ENCODE data around the gene L3MBTL4. TPM values are rescaled to one million over a fixed set of nuclear protein-coding genes. Genes with fewer than 3 reads are reported as not detected.
A peak's percentile ranks its signal among the peaks of the same experiment; 100 is the strongest.

Gene L3MBTL4
- total and polyA plus RNA-seq, 4 donors, result 2.3 to 15.0 (median 5.0) TPM

- no peaks in the 10 kb centered on the region for H3K27me3 ChIP-seq (ENCODE audit: control insufficient read depth in 4 of 4, insufficient read depth in 4 of 4, low read length in 3 of 4)
- H3K36me3 ChIP-seq (ENCODE audit: control insufficient read depth in 4 of 4, insufficient read depth in 3 of 4, low read depth in 1 of 4, low read length in 3 of 4), result no peaks in the 10 kb centered on the region
- H3K27ac ChIP-seq (ENCODE audit: low read depth in 1 of 2, low read length in 2 of 2), result peak overlapping the region; percentile 39 to 66
- peaks cover 10 to 30% (median 12%) of the 10 kb centered on the region in 4 donors for H3K4me1 ChIP-seq (ENCODE audit: control insufficient read depth in 4 of 4, insufficient read depth in 4 of 4, low read length in 3 of 4)
- TF ChIP-seq EGR1 (IDR thresholded peaks at IDR 0.05; ENCODE audit: low read depth in 2 of 2) (no peak), HNF4A (conservative IDR thresholded peaks at IDR 0.05) (peak in 1 of 2 donors; percentile 47), FOXA2 (IDR thresholded peaks at IDR 0.05) (no peak), TAF1 (conservative IDR thresholded peaks at IDR 0.05) (no peak), GABPA (IDR thresholded peaks at IDR 0.05 in 1 of 2, conservative IDR thresholded peaks at IDR 0.05 in 1 of 2) (no peak), RXRA (IDR thresholded peaks at IDR 0.05) (peak; percentile 32 to 51), NR2F2 (IDR thresholded peaks at IDR 0.05) (no peak), REST (IDR thresholded peaks at IDR 0.05) (peak; percentile 51), RAD21 (IDR thresholded peaks at IDR 0.05) (peak in 1 of 2 donors; percentile 9), ZBTB33 (IDR thresholded peaks at IDR 0.05) (no peak), YY1 (IDR thresholded peaks at IDR 0.05) (peak; percentile 14), JUND (IDR thresholded peaks at IDR 0.05) (no peak), SP1 (IDR thresholded peaks at IDR 0.05) (no peak)
- no peak for DNase-seq (ENCODE audit: low spot score)
- peak overlapping the region in 1 of 2 donors; percentile 60 for H3K9ac ChIP-seq (ENCODE audit: low read depth in 1 of 2, low read length in 2 of 2)
- no peak overlapping the region for H3K4me3 ChIP-seq (ENCODE audit: low read depth in 1 of 3, low read length in 3 of 3)
- no peaks in the 10 kb centered on the region for H3K9me3 ChIP-seq (ENCODE audit: control insufficient read depth in 4 of 4, low read length in 3 of 4)
- 48% methylated on average over 8 of the region's 8 CpGs for WGBS
These were observed 7.7 kb downstream of the L3MBTL4 start for GRCh38 chr18:6406910-6407470.

GRCh38 chr18:6406075-6406909 lies 8.4 kb downstream of the L3MBTL4 start:
- Histone ChIP-seq H3K9ac (ENCODE audit: low read depth in 1 of 2, low read length in 2 of 2) (no peak overlapping the region), H3K4me3 (ENCODE audit: low read depth in 1 of 3, low read length in 3 of 3) (no peak overlapping the region), H3K27me3 (ENCODE audit: control insufficient read depth in 4 of 4, insufficient read depth in 4 of 4, low read length in 3 of 4) (no peaks in the 10 kb centered on the region), H3K9me3 (ENCODE audit: control insufficient read depth in 4 of 4, low read length in 3 of 4) (no peaks in the 10 kb centered on the region), H3K4me1 (ENCODE audit: control insufficient read depth in 4 of 4, insufficient read depth in 4 of 4, low read length in 3 of 4) (peaks cover 7 to 29% (median 12%) of the 10 kb centered on the region in 4 donors), H3K36me3 (ENCODE audit: control insufficient read depth in 4 of 4, insufficient read depth in 3 of 4, low read depth in 1 of 4, low read length in 3 of 4) (no peaks in the 10 kb centered on the region), H3K27ac (ENCODE audit: low read depth in 1 of 2, low read length in 2 of 2) (peak overlapping the region; percentile 39 to 66)
- DNase-seq (ENCODE audit: low spot score), result no peak
- 42% methylated on average over 10 of the region's 10 CpGs for WGBS
- TF ChIP-seq RAD21 (IDR thresholded peaks at IDR 0.05) (no peak), GABPA (IDR thresholded peaks at IDR 0.05 in 1 of 2, conservative IDR thresholded peaks at IDR 0.05 in 1 of 2) (no peak), REST (IDR thresholded peaks at IDR 0.05) (no peak), ATF3 (IDR thresholded peaks at IDR 0.05) (no peak), CTCF (IDR thresholded peaks at IDR 0.05; ENCODE audit: low read depth, low read length, missing input control) (no peak), NR2F2 (IDR thresholded peaks at IDR 0.05) (no peak), FOXA2 (IDR thresholded peaks at IDR 0.05) (no peak), MAX (IDR thresholded peaks at IDR 0.05) (peak; percentile 21)

Data from liver (tissue), 9 donors.